ENCODE measurements around the gene FARP1.

The FARP1 gene

GRCh38 chr13:98474292-98474691, 331.4 kb downstream of the FARP1 start:
- no peak for DNase-seq (ENCODE audit: low read depth in 2 of 3, low spot score in 2 of 3)

GRCh38 chr13:98474761-98475160, 331.9 kb downstream of the FARP1 start:
- no peak for DNase-seq (ENCODE audit: low read depth in 2 of 3, low spot score in 2 of 3)

- DNase-seq (ENCODE audit: low read depth in 2 of 3, low spot score in 2 of 3), result no peak
Observed at GRCh38 chr13:98475522-98475921, 332.6 kb downstream of the FARP1 start.

- peak in 2 of 3 experiments; percentile 24 to 45 for DNase-seq (ENCODE audit: low read depth in 2 of 3, low spot score in 2 of 3)
Observed at GRCh38 chr13:98476106-98476505, 333.2 kb downstream of the FARP1 start.

- DNase-seq (ENCODE audit: low read depth in 2 of 3, low spot score in 2 of 3), result peak; percentile 41 to 78 (median 77)
Observed at GRCh38 chr13:98476538-98476966, 333.7 kb downstream of the FARP1 start.

- peak in 1 of 3 experiments; percentile 33 for DNase-seq (ENCODE audit: low read depth in 2 of 3, low spot score in 2 of 3)
Observed at GRCh38 chr13:98478189-98479129, 335.6 kb downstream of the FARP1 start.

GRCh38 chr13:98479496-98480003, 336.7 kb downstream of the FARP1 start:
- DNase-seq (ENCODE audit: low read depth in 2 of 3, low spot score in 2 of 3), result no peak

- no peak for DNase-seq (ENCODE audit: low read depth in 2 of 3, low spot score in 2 of 3)
Observed at GRCh38 chr13:98480915-98481877, 338.3 kb downstream of the FARP1 start.

- DNase-seq (ENCODE audit: low read depth in 2 of 3, low spot score in 2 of 3), result no peak
Observed at GRCh38 chr13:98482476-98483444, 339.9 kb downstream of the FARP1 start.

GRCh38 chr13:98483601-98484288, 340.9 kb downstream of the FARP1 start:
- no peak for DNase-seq (ENCODE audit: low read depth in 2 of 3, low spot score in 2 of 3)

GRCh38 chr13:98484289-98485219, 341.7 kb downstream of the FARP1 start:
- peak in 2 of 3 experiments; percentile 32 to 38 for DNase-seq (ENCODE audit: low read depth in 2 of 3, low spot score in 2 of 3)

- no peak for DNase-seq (ENCODE audit: low read depth in 2 of 3, low spot score in 2 of 3)
Observed at GRCh38 chr13:98485561-98485960, 342.7 kb downstream of the FARP1 start.

- DNase-seq (ENCODE audit: low read depth in 2 of 3, low spot score in 2 of 3), result no peak
Observed at GRCh38 chr13:98486412-98486811, 343.5 kb downstream of the FARP1 start.

GRCh38 chr13:98487016-98487415, 344.1 kb downstream of the FARP1 start:
- DNase-seq (ENCODE audit: low read depth in 2 of 3, low spot score in 2 of 3), result no peak

GRCh38 chr13:98487522-98487921, 344.6 kb downstream of the FARP1 start:
- DNase-seq (ENCODE audit: low read depth in 2 of 3, low spot score in 2 of 3), result no peak

- DNase-seq (ENCODE audit: low read depth in 2 of 3, low spot score in 2 of 3), result no peak
Observed at GRCh38 chr13:98488736-98489135, 345.8 kb downstream of the FARP1 start.

- DNase-seq (ENCODE audit: low read depth in 2 of 3, low spot score in 2 of 3), result no peak
Observed at GRCh38 chr13:98489446-98490194, 346.7 kb downstream of the FARP1 start.

All from activated CD8-positive, alpha-beta memory T cell treated with anti-CD3 and anti-CD28 coated beads for 48 hours (primary cell).